Psoas muscle (tissue), 8 donors: ENCODE results near the gene CHRM5. TPM values are rescaled to one million over a fixed set of nuclear protein-coding genes. Genes with fewer than 3 reads are reported as not detected.
"Not testable (repeated sequence)": the region's sequence is repeated elsewhere in the genome, so short reads cannot be mapped to it uniquely, and the experiment has no call there.

Experiments used
- ATAC-seq, 4 donors: fragments of 200-7000 bp; cut with Tn5 transposase; one replicate each; pipeline ENCODE4 v1.9.1; 2020; ENCODE audit warnings: moderate library complexity in 3 of 4, mild to moderate bottlenecking in 2 of 4
- DNase-seq, 2 donors: peaks; one replicate each; pipeline ENCODE4 v3.0.0-alpha.2; 2020
- H3K27ac ChIP-seq: fragments of 200-600 bp; one replicate; pipeline ENCODE4 v1.8.0; 2022
- H3K27me3 ChIP-seq, 3 donors: fragments of 200-600 bp in 1 of 3; one replicate each; pipeline versions ENCODE4 v1.6.1 to v1.8.0; 2013 to 2022; ENCODE audit warnings: low read length in 2 of 3, mild to moderate bottlenecking in 2 of 3, moderate library complexity in 1 of 3; ENCODE audit not compliant: insufficient read depth in 3 of 3
- H3K36me3 ChIP-seq, 2 donors: fragments of 200-600 bp in 1 of 2; one replicate each; pipeline versions ENCODE4 v1.6.1 to v1.8.0; 2013 to 2022; ENCODE audit warnings: low read depth in 1 of 2, mild to moderate bottlenecking in 1 of 2, moderate library complexity in 1 of 2; ENCODE audit not compliant: insufficient read depth in 1 of 2
- H3K4me1 ChIP-seq: fragments of 200-600 bp; one replicate; pipeline ENCODE4 v1.8.0; 2022
- H3K4me3 ChIP-seq: fragments of 200-600 bp; one replicate; pipeline ENCODE4 v1.8.0; 2022; ENCODE audit warnings: mild to moderate bottlenecking
- H3K9me3 ChIP-seq: fragments of 200-600 bp; one replicate; pipeline ENCODE4 v1.8.0; 2022
- WGBS, 3 donors: extraction: QIAGEN DNeasy Blood & Tissue Kit; methylation state at CpG; one replicate each; pipeline versions ENCODE4 v1.1.6 to v1.1.7; 2013; 5-methylcytosine and 5-hydroxymethylcytosine counted together
- intact Hi-C, 2 donors: fragments of 100-400 bp; cut with DNase I; formaldehyde crosslinking; loops; one replicate each; pipeline versions ENCODE4 v1.11.0 to v1.14.2; 2022
- polyA plus RNA-seq, 3 donors: library from polyadenylated mRNA; stranded (reverse); fragments of 200-250 nt; gene quantifications; one replicate each; pipeline ENCODE4 v1.2.3, GENCODE V29; 2013
- total RNA-seq, 4 donors: library from RNA; stranded (reverse); fragmentation: NEBNext Ultra II Directional in 2 of 4; extraction: Animal tissue kit (Norgen Biotek cat#: 25700) in 2 of 4; gene quantifications; one replicate each; pipeline versions ENCODE4 v1.2.1 to v1.2.4, GENCODE V29; 2021 to 2023
- TF ChIP-seq, protein P1 (sequence below): fragments of 200-600 bp; IDR thresholded peaks from one replicate; pipeline ENCODE4 v1.8.0; 2022; ENCODE audit warnings: antibody characterized with exemption
- donor health status: healthy with polysubstance abuse.
- donor health status: DM: no; HTN: no; CAD: no; lungs with moderate emphysema.
- donor health status: Bipolar disorder and iron deficiency.
- donor health status: healthy.
- donor health status: DM: yes; HTN: yes; CAD: no.
- donor health status: DM: no; HTN: no; CAD: no.
- donor health status: DM: no; HTN: no; CAD: no.
- donor health status: DM: yes; HTN: yes; CAD: no.

The CHRM5 gene
- total and polyA plus RNA-seq, 7 donors: under 0.01 to 0.04 TPM; not detected in 5

DNA sequence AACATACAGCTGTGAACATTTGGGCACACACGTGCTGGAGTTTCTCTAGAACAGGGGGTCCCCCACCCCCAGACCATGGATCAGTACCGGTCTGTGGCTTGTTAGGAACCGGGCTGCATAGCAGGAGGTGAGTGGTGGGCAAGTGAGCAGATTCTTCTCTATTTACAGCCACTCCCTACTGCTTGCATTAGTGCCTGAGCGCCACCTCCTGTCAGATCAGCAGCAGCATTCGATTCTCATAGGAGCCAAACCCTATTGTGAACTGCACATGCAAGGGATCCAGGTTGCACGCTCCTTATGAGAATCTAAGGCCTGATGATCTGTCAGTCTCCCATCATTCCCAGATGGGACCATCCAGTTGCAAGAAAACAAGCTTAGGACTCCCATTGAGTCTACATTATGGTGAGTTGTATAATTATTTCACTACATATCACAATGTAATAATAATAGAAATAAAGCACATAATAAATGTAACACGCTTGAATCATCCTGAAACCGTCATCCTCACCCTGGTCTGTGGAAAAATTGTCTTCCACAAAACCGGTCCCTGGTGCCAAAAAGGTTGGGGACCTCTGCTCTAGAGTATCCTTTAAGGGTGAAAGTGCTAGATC is 25.8 kb downstream of the CHRM5 start:
- Histone ChIP-seq H3K9me3 (no peaks in the 10 kb centered on the region), H3K27me3 (no peaks in the 10 kb centered on the region), H3K27ac (no peak overlapping the region), H3K36me3 (no peaks in the 10 kb centered on the region), H3K4me1 (no peaks in the 10 kb centered on the region), H3K4me3 (no peak overlapping the region)
- TF ChIP-seq, protein P1, sequence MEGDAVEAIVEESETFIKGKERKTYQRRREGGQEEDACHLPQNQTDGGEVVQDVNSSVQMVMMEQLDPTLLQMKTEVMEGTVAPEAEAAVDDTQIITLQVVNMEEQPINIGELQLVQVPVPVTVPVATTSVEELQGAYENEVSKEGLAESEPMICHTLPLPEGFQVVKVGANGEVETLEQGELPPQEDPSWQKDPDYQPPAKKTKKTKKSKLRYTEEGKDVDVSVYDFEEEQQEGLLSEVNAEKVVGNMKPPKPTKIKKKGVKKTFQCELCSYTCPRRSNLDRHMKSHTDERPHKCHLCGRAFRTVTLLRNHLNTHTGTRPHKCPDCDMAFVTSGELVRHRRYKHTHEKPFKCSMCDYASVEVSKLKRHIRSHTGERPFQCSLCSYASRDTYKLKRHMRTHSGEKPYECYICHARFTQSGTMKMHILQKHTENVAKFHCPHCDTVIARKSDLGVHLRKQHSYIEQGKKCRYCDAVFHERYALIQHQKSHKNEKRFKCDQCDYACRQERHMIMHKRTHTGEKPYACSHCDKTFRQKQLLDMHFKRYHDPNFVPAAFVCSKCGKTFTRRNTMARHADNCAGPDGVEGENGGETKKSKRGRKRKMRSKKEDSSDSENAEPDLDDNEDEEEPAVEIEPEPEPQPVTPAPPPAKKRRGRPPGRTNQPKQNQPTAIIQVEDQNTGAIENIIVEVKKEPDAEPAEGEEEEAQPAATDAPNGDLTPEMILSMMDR: no peak
- intact Hi-C loops: no loop called here
- ATAC-seq: no peak
- no peak for DNase-seq
- WGBS, 3 donors: 70 to 88% (median 82%) methylated on average over 9 of the region's 9 CpGs

DNA sequence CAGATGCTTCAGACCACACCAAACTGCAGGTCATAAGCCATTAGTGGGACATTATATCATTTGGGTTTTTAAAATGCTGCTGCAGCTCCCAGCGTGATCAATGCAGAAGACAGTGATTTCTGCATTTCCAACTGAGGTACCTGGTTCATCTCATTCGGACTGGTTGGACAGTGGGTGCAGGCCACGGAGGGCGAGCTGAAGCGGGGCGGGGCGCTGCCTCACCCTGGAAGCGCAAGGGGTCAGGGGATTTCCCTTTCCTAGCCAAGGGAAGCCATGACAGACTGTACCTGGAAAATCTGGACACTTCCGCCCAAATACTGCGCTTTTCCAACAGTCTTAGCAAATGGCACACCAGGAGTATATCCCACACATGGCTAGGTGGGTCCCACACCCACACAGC is 27.4 kb downstream of the CHRM5 start:
- H3K27me3 ChIP-seq, H3K4me3 ChIP-seq, H3K9me3 ChIP-seq, ATAC-seq, DNase-seq, H3K4me1 ChIP-seq, H3K36me3 ChIP-seq, H3K27ac ChIP-seq, intact Hi-C loops: not testable (repeated sequence)
- WGBS, 3 donors: 95 to 97% (median 97%) methylated on average over 10 of the region's 10 CpGs

DNA sequence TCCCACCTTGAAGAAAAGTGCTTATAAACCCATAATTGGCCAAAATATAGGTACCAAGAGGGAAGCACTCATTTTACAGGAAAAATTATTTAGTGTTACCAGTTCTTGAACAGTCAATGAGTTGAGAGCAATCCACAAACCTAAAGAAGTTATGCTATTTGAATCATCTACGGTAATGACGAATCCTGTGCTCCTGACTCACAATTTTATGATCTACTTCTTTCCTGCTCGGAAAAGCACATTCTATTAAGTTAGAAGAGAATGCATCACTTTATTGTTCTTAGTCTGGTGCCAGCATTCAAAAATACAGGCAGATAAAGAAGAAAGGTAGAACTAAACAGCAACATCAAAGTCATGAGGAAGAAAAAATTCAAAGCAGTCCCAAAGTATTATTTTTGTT is 33.2 kb downstream of the CHRM5 start:
- no peak overlapping the region for H3K4me3 ChIP-seq
- no peaks in the 10 kb centered on the region for H3K36me3 ChIP-seq
- DNase-seq (no peak), ATAC-seq (no peak)
- TF ChIP-seq, protein P1: no peak
- H3K9me3 ChIP-seq: no peaks in the 10 kb centered on the region
- no peaks in the 10 kb centered on the region for H3K27me3 ChIP-seq
- H3K27ac ChIP-seq: no peak overlapping the region
- H3K4me1 ChIP-seq: no peaks in the 10 kb centered on the region
- 63 to 66% (median 63%) methylated on average over 3 of the region's 3 CpGs for WGBS, 3 donors
- intact Hi-C loops: no loop called here

DNA sequence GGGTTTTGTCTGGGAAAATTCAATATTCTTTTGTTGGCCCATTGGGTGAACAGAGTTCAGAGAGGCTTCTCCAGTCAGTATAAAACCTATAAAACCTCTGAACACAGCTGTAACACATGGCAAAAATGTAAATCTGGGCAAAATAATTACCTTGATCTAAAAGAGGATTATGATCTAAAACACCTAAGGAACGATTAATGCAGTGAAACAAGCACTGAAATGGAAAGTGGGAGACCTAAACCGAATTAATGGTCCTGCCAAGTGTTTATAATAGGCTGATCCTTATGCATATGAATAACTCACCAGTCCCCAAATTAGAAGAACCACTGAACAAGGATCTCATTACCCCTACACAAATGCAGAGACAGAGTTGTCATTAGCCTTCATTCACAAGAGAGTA is 38.1 kb downstream of the CHRM5 start:
- Histone ChIP-seq H3K36me3 (no peaks in the 10 kb centered on the region), H3K9me3 (no peaks in the 10 kb centered on the region), H3K4me1 (no peaks in the 10 kb centered on the region), H3K4me3 (no peak overlapping the region), H3K27me3 (no peaks in the 10 kb centered on the region), H3K27ac (no peak overlapping the region)
- intact Hi-C loops: no loop called here
- DNase-seq (no peak), ATAC-seq (no peak)
- WGBS, 3 donors: 83 to 85% (median 83%) methylated on average over 2 of the region's 2 CpGs
- TF ChIP-seq, protein P1: no peak

DNA sequence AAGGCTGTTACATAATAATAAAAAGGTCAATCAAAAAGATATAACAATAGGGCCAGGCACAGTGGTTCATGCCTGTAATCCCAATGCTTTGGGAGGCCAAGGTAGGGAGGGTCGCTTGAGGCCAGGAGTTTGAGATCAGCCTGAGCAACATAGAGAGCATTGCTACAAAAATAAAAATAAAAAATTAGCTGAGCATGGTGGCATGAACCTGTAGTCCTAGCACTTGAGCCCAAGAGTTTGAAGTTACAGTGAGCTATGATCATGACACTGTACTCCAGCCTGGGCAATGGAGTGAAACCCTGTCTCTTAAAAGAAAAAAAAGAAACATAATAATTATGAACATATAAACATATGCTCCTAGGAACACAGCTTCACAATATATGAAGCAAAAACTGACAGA is 41.4 kb downstream of the CHRM5 start:
- Histone ChIP-seq H3K36me3 (no peaks in the 10 kb centered on the region), H3K4me1 (no peaks in the 10 kb centered on the region), H3K27ac (no peak overlapping the region), H3K9me3 (no peaks in the 10 kb centered on the region), H3K27me3 (no peaks in the 10 kb centered on the region), H3K4me3 (no peak overlapping the region)
- intact Hi-C loops: no loop called here
- ATAC-seq (peak in 1 of 4 donors; percentile 78), DNase-seq (no peak)
- TF ChIP-seq, protein P1: no peak
- WGBS, 3 donors: 93 to 100% (median 96%) methylated on average over 1 of the region's 1 CpG
